ENCODE results near the gene CCDC15. TPM values are rescaled to one million over a fixed set of nuclear protein-coding genes. Genes with fewer than 3 reads are reported as not detected.

Gene CCDC15
- total and polyA plus RNA-seq, 2 of the 13 experiments (the other 11 are each of a cell fraction or from before 2014, with no cell fraction given) = 2.2 to 4.6 TPM

DNA sequence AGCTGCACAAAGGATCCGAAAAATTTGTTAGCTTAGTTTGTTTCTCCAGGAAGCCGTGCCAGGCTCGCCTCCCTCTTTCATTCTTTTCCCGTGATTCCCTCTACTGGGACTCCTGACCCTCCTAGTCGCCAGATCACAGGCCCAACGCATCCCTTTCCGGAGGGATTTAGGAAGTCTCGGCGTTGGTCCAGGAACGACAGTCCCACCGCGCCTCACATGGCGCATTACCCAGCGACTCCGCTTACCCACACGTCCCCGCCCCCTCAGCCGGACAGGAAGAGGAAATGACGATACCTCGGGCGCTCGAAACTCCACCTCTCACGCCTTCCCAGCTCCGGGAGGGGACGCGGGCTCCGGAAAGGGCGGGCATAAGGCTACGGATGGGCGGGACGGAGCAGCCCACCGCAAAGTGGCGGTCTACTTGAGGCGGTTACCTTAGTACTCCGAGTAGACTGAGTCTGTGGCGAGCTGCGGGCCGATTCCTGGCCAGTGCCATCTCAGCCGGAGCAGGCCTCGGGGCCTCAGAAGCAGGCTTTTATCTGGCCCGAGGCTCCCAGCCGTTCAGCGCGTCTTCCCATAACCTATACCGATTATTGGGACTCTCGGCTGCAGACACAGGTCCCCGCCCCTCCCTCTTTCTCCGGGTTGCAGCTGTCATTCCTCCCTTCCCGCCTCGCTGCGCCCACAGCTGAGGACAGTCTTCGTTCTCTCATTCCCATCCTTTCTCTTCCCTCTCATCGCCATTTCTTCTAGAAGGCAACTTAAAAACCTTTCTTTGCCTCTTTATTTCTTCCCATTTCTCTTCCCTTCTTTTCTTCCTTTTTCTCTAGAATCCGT lies at the start of gene CCDC15 (continued):
- TF ChIP-seq, protein P1, sequence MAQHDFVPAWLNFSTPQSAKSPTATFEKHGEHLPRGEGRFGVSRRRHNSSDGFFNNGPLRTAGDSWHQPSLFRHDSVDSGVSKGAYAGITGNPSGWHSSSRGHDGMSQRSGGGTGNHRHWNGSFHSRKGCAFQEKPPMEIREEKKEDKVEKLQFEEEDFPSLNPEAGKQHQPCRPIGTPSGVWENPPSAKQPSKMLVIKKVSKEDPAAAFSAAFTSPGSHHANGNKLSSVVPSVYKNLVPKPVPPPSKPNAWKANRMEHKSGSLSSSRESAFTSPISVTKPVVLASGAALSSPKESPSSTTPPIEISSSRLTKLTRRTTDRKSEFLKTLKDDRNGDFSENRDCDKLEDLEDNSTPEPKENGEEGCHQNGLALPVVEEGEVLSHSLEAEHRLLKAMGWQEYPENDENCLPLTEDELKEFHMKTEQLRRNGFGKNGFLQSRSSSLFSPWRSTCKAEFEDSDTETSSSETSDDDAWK (CRISPR knock-in tag; IDR thresholded peaks at IDR 0.05) = no peak
- TF ChIP-seq ZNF768 (CRISPR knock-in tag; IDR thresholded peaks at IDR 0.05) (peak; percentile 21; the same call in 1 of the 2 replicates), SP4 (CRISPR knock-in tag; IDR thresholded peaks at IDR 0.05) (peak; percentile 97), NFIC (IDR thresholded peaks at IDR 0.05; ENCODE audit: low read length) (no peak), KDM3A (CRISPR knock-in tag; IDR thresholded peaks at IDR 0.05; ENCODE audit: low read depth) (no peak), SAFB2 (CRISPR knock-in tag; IDR thresholded peaks at IDR 0.05; ENCODE audit: borderline replicate concordance, low read depth) (peak; percentile 45), MED1 (CRISPR knock-in tag; IDR thresholded peaks at IDR 0.05) (peak; percentile 72), ZBTB49 (CRISPR knock-in tag; IDR thresholded peaks at IDR 0.05; ENCODE audit: borderline replicate concordance) (no peak), SP2 (CRISPR knock-in tag; IDR thresholded peaks at IDR 0.05) (peak; percentile 95), CTCF (CRISPR knock-in tag; IDR thresholded peaks at IDR 0.05) (peak; percentile 49), POLR2AphosphoS5 (IDR thresholded peaks at IDR 0.05; ENCODE audit: low read depth, low read length) (peak; percentile 95), GABPA (IDR thresholded peaks at IDR 0.05; ENCODE audit: low read depth, low read length) (peak; percentile 94), GABPA (CRISPR knock-in tag; IDR thresholded peaks at IDR 0.05; ENCODE audit: low read depth) (peak; percentile 100), HMGXB4 (CRISPR knock-in tag; IDR thresholded peaks at IDR 0.05; ENCODE audit: borderline replicate concordance in 1 of 2, low read depth in 1 of 2) (peak; percentile 0 to 73; a peak in 2 of 4 replicates), JUN (CRISPR knock-in tag; IDR thresholded peaks at IDR 0.05) (0 out of 2 replicates have a peak, but pooled peaks have one; percentile 20)
- TF ChIP-seq, protein P2, sequence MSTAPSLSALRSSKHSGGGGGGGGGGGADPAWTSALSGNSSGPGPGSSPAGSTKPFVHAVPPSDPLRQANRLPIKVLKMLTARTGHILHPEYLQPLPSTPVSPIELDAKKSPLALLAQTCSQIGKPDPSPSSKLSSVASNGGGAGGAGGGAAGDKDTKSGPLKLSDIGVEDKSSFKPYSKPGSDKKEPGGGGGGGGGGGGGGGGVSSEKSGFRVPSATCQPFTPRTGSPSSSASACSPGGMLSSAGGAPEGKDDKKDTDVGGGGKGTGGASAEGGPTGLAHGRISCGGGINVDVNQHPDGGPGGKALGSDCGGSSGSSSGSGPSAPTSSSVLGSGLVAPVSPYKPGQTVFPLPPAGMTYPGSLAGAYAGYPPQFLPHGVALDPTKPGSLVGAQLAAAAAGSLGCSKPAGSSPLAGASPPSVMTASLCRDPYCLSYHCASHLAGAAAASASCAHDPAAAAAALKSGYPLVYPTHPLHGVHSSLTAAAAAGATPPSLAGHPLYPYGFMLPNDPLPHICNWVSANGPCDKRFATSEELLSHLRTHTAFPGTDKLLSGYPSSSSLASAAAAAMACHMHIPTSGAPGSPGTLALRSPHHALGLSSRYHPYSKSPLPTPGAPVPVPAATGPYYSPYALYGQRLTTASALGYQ (CRISPR knock-in tag; IDR thresholded peaks at IDR 0.05) = peak; percentile 15; the same call in 1 of the 2 replicates

All from HepG2 (cell line).